HG03103 (cell line): ENCODE results near the gene ADAMTS16.
"Not testable (repeated sequence)": the region's sequence is repeated elsewhere in the genome, so short reads cannot be mapped to it uniquely, and the experiment has no call there.

Experiments used
- ATAC-seq: cut with Tn5 transposase; IDR thresholded peaks from one replicate; pipeline ENCODE4 v1.9.1; 2021; ENCODE audit warnings: low read depth; ENCODE audit not compliant: unreplicated experiment

ADAMTS16 gene, protein sequence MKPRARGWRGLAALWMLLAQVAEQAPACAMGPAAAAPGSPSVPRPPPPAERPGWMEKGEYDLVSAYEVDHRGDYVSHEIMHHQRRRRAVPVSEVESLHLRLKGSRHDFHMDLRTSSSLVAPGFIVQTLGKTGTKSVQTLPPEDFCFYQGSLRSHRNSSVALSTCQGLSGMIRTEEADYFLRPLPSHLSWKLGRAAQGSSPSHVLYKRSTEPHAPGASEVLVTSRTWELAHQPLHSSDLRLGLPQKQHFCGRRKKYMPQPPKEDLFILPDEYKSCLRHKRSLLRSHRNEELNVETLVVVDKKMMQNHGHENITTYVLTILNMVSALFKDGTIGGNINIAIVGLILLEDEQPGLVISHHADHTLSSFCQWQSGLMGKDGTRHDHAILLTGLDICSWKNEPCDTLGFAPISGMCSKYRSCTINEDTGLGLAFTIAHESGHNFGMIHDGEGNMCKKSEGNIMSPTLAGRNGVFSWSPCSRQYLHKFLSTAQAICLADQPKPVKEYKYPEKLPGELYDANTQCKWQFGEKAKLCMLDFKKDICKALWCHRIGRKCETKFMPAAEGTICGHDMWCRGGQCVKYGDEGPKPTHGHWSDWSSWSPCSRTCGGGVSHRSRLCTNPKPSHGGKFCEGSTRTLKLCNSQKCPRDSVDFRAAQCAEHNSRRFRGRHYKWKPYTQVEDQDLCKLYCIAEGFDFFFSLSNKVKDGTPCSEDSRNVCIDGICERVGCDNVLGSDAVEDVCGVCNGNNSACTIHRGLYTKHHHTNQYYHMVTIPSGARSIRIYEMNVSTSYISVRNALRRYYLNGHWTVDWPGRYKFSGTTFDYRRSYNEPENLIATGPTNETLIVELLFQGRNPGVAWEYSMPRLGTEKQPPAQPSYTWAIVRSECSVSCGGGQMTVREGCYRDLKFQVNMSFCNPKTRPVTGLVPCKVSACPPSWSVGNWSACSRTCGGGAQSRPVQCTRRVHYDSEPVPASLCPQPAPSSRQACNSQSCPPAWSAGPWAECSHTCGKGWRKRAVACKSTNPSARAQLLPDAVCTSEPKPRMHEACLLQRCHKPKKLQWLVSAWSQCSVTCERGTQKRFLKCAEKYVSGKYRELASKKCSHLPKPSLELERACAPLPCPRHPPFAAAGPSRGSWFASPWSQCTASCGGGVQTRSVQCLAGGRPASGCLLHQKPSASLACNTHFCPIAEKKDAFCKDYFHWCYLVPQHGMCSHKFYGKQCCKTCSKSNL

DNA sequence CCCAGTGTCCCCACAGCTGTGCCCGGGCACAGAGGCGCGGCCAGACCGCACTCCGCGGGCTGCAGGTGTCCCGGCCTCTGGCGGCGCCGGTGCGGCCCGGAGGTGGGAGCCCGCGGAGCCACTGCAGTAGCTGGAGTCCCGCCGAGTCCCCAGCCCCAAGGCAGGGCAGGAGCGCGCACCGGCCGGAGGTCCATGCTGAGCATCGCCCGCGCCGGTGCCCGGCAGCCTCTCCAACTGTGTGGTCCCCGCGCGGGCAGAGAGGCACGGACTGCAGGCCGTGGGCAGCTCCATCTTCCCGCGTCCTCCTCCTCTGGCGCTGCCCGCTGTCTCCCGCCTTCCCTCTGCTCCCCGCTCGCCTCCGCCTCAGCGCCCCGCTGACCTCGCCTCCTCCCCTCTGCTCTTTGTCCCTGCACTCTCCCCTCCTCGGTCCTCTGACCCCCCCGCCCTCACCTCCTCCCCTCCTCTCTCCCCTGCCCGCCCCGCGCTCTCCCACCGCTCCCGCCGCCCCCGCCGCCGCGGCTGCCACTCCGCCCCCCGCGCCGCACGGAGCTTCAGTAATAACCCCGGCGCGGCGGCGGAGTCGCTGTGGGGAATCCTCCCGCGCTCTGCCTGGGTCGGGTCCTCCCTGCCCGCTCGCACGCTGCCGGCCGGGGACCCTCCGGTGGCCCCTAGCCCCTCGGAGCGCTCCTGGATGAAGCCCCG lies at the start of gene ADAMTS16:
Gene ADAMTS16 (plus strand): TSS at position 554 of the 702 bp plus-strand sequence. CDS start 138 bp downstream, at position 692.
- ATAC-seq = no peak

- no peak for ATAC-seq
Measured at GRCh38 chr5:5092149-5092548, 48.0 kb upstream of the ADAMTS16 start.

- ATAC-seq = no peak
Measured at GRCh38 chr5:5100635-5101034, 39.5 kb upstream of the ADAMTS16 start.

- no peak for ATAC-seq
Measured at GRCh38 chr5:5101676-5102075, 38.5 kb upstream of the ADAMTS16 start.

DNA sequence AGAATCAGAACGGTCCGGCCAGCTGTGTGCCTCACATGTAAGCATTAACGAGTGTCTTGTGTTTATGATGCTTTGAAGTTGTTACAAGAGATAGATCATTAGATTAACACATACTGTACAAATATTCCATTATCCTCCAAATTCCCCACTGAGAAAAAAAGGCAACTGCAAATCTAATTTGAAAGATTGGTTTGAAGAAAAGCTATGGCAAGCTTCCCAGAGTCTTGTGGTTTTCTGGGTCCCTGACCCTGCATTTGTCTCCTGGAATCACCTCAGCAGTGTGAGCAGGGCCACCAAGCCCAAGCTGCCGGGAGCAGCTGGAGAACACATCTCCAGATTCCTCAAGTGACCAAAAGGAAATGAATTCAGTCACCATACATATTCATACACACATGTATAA lies 36.9 kb upstream of the ADAMTS16 start:
- no peak for ATAC-seq

GRCh38 chr5:5104550-5104949 lies 35.6 kb upstream of the ADAMTS16 start:
- ATAC-seq = no peak

GRCh38 chr5:5105531-5105930 lies 34.6 kb upstream of the ADAMTS16 start:
- no peak for ATAC-seq

GRCh38 chr5:5116956-5117355 lies 23.2 kb upstream of the ADAMTS16 start:
- ATAC-seq = no peak

GRCh38 chr5:5122776-5123175 lies 17.4 kb upstream of the ADAMTS16 start:
- ATAC-seq = no peak

GRCh38 chr5:5124231-5124630 lies 15.9 kb upstream of the ADAMTS16 start:
- no peak for ATAC-seq

DNA sequence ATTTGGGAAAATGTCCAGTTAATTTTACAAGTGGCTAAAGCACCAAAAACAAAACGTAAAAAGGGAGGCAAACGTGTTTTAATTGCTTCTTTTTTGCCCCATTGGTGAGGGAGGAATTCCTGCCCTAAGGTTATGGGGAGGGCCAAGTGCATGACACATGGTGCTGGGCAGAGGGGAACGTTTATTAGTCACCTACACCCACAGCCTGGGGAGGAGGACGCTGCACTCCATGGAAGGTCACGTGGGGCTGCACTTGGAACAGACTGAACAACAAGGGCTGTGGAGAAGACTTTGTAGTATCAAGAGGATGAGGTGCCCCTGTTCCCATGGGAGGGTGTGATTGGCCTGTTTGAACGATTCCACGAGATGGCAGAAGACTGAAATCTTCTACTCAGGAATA lies 13.7 kb upstream of the ADAMTS16 start:
- no peak for ATAC-seq

DNA sequence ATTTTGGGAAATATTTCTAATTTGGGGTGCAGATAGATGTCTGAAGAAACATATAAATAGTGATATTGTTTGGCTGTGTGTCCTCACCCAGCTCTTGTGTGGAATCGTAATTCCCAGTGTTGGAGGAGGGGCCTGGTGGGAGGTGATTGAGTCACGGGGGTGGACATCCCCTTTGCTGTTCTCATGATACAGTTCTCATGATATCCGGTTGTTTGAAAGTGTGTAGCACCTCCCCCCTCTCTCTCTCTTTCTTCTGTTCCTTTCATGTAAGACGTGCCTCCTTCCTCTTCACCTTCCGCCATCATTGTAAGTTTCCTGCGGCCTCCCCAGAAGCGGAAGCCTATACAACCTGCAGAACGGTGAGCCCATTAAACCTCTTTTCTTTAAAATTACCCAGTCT lies 11.4 kb upstream of the ADAMTS16 start:
- ATAC-seq = no peak

GRCh38 chr5:5132234-5132633 lies 7.9 kb upstream of the ADAMTS16 start:
- no peak for ATAC-seq

DNA sequence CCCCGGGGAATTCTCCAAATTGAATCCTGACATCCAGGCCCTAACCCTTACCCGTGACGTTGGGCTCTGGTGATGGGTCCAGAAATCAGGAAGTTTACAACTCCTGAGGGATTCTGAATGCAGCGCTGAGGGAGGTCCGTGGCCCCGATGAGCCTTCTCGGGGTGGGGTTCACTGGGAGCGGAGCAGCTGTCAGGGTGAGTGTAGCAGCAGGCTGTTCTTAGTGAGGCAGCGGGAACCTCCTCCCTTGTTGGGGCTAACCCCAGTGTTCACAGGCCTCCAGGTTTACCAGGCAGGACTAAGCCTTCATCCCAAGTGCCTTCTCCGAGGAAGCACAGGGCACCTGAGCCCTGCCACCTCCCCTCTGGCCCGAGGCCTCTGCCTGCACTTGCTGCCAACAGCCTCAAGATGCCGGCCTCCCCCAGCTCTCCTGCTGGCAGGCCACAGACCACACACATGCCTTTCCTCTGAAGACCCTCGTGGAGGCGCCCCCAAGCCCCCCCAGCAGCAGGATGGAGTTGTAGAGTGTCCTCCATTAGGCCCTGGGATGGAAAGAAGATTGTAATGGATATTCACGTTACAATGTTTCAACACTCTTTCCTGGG lies 7.3 kb upstream of the ADAMTS16 start:
- ATAC-seq = no peak

DNA sequence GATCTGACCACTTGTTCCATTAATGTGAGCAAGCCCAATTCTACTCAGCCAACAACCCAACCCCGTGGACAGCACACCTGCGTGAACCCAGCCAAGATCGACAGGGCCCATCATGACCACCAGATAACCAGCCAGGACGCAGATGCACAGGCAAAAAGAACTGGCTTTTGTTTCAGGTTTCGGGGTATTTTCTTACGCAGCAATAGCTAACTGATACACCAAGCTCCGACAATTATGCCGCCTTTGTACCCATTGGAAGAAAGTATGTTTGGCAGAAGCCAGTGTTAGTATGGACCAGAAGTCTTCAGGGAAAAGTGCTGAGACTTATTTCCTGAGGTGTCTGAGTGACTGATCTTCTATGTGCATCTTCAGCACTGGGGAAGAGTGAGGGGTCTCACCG lies 6.0 kb upstream of the ADAMTS16 start:
- ATAC-seq = no peak

- ATAC-seq = no peak
Measured at GRCh38 chr5:5135957-5136676, 4.0 kb upstream of the ADAMTS16 start.

GRCh38 chr5:5137851-5138250 lies 2.3 kb upstream of the ADAMTS16 start:
- ATAC-seq = not testable (repeated sequence)

DNA sequence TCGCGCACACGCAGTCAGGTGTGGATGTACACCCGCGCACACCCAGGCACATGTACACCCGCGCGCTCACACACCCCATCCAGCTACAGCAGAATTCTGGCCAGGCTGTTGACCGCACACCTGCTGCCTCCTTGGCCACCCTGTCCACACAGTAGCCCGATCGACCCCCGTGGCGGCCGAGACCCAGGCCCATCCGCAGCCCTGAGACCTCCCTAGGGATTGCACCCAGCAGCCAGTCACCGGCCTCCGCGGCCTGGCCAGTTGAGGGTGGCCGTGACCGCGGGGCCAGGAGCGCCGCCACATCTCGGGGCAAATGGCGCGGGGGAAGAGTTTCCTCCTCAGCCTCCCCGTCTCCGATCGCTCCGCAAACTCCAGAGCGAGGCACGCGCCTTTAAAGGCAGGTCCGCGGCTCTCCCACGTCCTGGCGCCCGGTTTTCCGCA lies 774 bp upstream of the ADAMTS16 start:
- ATAC-seq = no peak
